NB4 (cell line): ENCODE measurements around the gene TYK2.

Source experiments
- DNase-seq: peaks from one replicate; pipeline ENCODE4 v3.0.0; 2010; ENCODE audit warnings: low read depth
- H3K4me3 ChIP-seq: one replicate; pipeline ENCODE4 v1.5.1; 2011; ENCODE audit warnings: mild to moderate bottlenecking, low read depth, low read length, moderate library complexity
- MYC ChIP-seq: IDR thresholded peaks from 2 replicates; pipeline ENCODE4 v1.6.1; 2011; ENCODE audit warnings: low read depth, low read length
- POLR2A ChIP-seq: IDR thresholded peaks from 2 replicates; pipeline ENCODE4 v1.6.1; 2011; ENCODE audit warnings: mild to moderate bottlenecking; ENCODE audit not compliant: insufficient read length; ENCODE audit errors: extremely low read depth
- TF ChIP-seq, protein P1 (sequence below): IDR thresholded peaks from one replicate; pipeline ENCODE4 v1.5.1; 2012; ENCODE audit warnings: low read depth, low read length
- TF ChIP-seq, protein P2 (sequence below): IDR thresholded peaks from 2 replicates; pipeline ENCODE4 v1.6.1; 2011; ENCODE audit warnings: low read depth, low read length

TYK2 gene

DNA sequence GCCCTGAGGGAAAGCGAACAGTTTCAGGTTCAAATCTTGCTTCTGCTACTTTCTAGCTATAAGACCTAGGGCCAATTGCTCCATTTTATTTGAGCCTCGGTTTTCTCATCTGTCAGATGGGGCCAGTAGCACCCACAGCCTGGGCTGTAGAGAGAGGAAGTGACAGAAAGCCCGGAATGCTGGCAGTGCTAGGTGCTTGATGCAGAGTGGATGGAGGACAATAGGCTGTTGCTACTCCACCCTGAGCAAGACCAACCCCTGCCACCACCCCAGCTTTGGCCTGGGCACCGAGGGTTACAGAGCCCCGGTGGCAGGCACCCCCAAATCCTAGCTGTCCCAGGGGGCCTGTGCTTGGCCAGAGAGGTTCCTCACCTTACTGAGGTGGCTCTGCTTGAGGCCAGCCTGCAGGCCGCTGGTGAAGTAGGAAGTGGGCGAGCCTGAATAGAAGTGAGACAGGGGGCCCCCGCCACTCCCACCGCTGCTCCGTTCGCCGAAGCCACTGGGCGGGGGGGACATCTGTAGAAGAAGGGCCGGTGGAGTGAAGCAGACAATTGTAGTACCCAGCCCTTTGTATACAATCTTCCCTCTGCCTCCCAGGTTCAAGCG lies 62.4 kb downstream of the TYK2 start:
- H3K4me3 ChIP-seq: no peak overlapping the region
- no peak for DNase-seq
- TF ChIP-seq, protein P1, sequence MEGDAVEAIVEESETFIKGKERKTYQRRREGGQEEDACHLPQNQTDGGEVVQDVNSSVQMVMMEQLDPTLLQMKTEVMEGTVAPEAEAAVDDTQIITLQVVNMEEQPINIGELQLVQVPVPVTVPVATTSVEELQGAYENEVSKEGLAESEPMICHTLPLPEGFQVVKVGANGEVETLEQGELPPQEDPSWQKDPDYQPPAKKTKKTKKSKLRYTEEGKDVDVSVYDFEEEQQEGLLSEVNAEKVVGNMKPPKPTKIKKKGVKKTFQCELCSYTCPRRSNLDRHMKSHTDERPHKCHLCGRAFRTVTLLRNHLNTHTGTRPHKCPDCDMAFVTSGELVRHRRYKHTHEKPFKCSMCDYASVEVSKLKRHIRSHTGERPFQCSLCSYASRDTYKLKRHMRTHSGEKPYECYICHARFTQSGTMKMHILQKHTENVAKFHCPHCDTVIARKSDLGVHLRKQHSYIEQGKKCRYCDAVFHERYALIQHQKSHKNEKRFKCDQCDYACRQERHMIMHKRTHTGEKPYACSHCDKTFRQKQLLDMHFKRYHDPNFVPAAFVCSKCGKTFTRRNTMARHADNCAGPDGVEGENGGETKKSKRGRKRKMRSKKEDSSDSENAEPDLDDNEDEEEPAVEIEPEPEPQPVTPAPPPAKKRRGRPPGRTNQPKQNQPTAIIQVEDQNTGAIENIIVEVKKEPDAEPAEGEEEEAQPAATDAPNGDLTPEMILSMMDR: no peak

DNA sequence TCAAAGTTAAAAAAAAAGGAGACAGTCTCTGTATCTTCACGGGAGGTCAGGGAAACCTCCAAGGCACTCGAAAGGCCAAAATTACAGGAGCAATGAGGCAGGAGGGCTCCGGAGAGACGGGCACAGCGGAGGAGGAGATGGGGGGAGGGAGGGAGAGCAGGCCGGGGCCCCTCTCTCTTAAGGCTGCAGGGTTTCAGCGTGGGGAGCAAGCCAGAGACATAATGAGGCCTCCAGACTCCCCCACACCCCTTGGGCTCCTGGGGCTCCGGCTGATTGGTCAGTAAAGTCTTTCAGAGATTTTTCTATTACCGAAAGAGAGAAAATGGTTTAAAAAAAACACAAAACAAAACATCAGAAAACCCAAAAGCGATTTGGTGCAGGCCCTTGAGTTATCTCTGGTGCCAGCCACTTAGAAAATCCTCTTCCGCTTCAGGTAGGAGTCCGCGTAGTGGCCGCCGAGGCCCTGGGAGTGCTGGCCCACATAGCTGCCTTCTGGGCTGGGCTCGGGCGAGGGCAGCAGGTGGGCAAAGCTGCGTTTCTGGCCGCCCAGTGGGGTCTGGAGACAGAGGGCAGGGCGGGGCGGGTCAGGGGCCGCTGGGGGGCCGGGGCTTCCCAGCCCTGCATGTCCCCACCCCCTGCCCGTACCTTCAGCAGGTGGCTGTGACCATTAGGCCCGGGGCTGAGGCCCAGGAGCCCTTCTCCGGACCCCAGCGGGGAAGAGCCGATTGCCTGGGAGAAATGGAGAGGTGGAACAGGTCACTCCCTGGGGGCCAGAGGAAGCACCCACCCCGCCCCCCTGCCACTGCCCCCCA lies 63.1 kb downstream of the TYK2 start:
- TF ChIP-seq MYC: no peak
- no peak for TF ChIP-seq POLR2A
- TF ChIP-seq, protein P2, sequence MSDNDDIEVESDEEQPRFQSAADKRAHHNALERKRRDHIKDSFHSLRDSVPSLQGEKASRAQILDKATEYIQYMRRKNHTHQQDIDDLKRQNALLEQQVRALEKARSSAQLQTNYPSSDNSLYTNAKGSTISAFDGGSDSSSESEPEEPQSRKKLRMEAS: no peak
- DNase-seq: no peak
- H3K4me3 ChIP-seq: no peak overlapping the region

DNA sequence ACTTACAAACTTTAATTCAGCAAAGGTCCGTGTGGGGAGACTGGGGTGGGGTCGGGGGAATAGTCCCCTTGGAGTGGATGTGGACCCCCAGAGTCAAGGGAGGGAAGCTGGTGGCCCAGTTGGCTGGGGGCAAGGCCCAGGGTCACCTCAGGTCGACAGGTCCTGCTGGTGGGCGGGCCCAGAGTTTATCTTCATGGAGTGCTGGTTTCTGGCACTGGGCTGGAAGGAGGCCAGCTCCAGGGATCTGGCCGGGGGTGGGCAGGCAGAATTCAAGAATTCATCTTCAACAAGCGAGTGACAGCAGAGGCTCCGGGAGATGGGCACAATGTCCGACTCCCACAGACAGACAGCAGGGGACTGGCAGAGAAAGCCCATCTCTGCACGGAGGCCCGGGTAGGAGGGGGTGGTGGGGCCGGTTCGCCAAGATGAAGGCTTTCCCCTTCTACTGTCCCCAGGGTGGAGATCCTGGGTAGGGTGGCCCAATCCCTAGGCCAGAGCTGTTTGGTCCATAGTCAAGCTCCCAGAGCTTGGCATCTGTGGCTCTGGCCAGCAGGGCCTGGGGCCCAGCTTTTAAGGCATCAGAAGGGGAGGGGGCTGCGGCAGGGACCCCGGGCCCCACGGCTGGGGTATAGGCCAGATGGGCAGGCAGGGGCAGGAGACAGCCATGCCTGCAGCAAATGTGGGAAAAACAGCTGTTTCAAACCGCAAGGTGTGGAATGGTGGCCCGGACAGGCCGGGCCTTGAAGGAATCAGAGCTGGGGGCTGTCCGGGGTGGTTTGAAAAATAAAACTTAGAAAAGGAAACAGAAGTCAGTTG lies 63.9 kb downstream of the TYK2 start:
- peak overlapping the region; percentile 76 for H3K4me3 ChIP-seq
- TF ChIP-seq MYC: no peak
- TF ChIP-seq, protein P1: no peak
- TF ChIP-seq, protein P2: no peak
- no peak for TF ChIP-seq POLR2A
- DNase-seq: no peak

DNA sequence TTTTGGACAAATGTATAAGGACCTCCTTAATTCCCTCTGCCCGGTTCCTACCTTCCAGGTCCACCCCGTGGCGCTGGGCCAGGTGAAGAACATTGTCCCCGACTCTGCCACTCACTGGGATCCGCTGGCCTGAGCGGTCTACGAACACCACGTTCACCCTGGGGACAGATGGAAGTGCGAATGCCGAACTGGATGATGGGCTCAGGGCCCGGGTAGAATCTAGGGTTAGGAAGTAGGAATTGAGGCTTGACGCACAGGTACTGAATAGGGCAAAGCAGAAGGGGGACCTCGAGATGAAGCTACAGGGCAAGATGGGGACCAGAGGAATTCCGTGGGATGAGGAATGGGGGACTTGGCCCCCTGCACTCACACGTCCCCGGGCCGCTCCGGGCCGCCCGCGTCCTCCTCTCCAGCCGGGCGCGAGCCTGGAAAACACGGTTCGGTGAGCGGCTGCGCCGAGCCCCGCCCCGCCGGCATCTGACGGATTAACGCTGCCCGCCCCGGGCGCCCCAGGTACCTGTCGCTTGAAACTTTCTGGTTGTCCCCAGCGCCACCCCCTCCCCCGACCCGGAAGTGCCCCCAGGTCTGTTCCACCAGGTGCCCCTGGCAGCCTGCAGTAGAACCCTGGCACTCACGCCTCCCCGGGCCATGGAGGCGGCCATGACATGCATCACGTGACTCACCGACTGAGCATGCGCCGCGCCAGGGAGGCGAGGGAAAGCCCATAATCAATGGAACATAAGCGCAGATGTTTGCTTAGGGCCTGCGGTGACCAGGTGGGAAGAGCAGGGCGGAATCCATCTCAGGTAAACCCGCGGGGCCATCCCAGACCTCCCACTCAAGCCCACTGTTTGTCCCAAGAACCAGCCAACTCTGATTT lies 64.8 kb downstream of the TYK2 start, which contains the start of gene FDX2:
Gene FDX2, minus strand, starts transcription at position 681 of the 880 bp plus-strand sequence. Its CDS starts 19 bp downstream, at position 662.
- peak; percentile 98 for DNase-seq
- TF ChIP-seq, protein P2: no peak
- H3K4me3 ChIP-seq: peak within 1 kb of the TSS; percentile 76

DNA sequence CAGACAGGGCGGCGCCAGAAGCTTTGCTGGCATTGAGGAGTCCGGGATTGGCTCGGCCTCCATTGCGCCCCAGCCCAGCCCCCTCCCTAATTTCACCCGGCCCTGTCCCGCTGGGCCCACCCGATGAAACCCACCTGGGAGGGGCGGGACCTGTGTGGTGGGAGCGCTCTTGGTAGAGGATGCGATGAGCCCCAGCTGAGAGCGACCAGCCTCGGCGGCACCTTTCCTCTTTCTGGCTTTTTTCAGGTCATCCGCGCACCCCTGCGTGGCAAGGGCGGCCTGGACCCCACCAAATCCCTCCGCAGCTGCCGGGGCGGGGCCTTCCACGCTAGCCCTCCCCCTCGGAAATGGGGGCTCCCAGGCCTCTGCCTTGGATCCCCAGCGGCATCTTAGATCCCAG lies 70.9 kb downstream of the TYK2 start, which contains the start of gene ZGLP1:
Gene ZGLP1, minus strand, starts transcription at position 393 of the 400 bp plus-strand sequence.
- TF ChIP-seq, protein P1: no peak
- TF ChIP-seq POLR2A: peak; percentile 18
- TF ChIP-seq, protein P2: no peak
- H3K4me3 ChIP-seq: no peak within 1 kb of the TSS
- no peak for DNase-seq

DNA sequence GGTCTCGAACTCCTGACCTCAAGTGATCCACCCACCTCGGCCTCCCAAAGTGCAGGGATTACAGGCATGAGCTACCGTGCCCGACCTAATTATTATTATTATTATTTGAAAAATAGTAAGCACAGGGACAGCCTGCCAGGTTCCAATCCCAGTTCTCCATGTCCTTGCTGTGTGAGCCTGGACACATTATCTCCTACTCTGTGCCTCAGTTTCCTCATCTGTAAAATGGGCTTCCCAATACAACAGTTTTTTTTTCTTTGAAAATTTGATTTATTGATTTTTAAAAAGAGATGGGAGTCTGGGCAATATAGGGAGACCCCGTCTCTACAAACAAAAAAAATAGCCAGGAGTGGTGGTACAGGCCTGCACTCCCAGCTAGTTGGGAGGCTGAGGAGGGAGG lies 74.0 kb downstream of the TYK2 start:
- H3K4me3 ChIP-seq: no peak overlapping the region
- TF ChIP-seq, protein P2: no peak
- TF ChIP-seq, protein P1: no peak
- TF ChIP-seq POLR2A (no peak), MYC (no peak)

More for the DNA sequence above, 74.0 kb downstream of the TYK2 start:
- no peak for DNase-seq
